Smooth muscle cell (in vitro differentiated cells): ENCODE data around the gene DNAJC24. TPM values are rescaled to one million over a fixed set of nuclear protein-coding genes. Genes with fewer than 3 reads are reported as not detected.

Experiments
- DNase-seq: peaks from one replicate; lab custom pipeline; 2025; ENCODE audit not compliant: unreplicated experiment; lab: John Stamatoyannopoulos, UW
- H2AFZ ChIP-seq: fragments of 200-600 bp; sonication (generic); 2 replicates; pipeline ENCODE4 v1.6.0; 2016; ENCODE audit warnings: antibody characterized with exemption, low read depth, mild to moderate bottlenecking
- H3F3A ChIP-seq: fragments of 200-600 bp; sonication (generic); 2 replicates; pipeline ENCODE4 v1.6.0; 2017; ENCODE audit warnings: antibody characterized with exemption, low read depth
- H3K27ac ChIP-seq: fragments of 200-600 bp; sonication (generic); 2 replicates; pipeline ENCODE4 v1.5.1; 2016; ENCODE audit warnings: low read depth, mild to moderate bottlenecking
- H3K27me3 ChIP-seq: fragments of 200-600 bp; sonication (generic); 2 replicates; pipeline ENCODE4 v1.6.1; 2016; ENCODE audit warnings: low read depth, mild to moderate bottlenecking
- H3K36me3 ChIP-seq: fragments of 200-600 bp; sonication (generic); 2 replicates; pipeline ENCODE4 v1.5.1; 2016; ENCODE audit warnings: low read depth
- H3K4me1 ChIP-seq: fragments of 200-600 bp; sonication (generic); 2 replicates; pipeline ENCODE4 v1.5.1; 2016; ENCODE audit warnings: low read depth
- H3K4me2 ChIP-seq: fragments of 200-600 bp; sonication (generic); 2 replicates; pipeline ENCODE4 v1.6.0; 2016; ENCODE audit warnings: mild to moderate bottlenecking
- H3K4me3 ChIP-seq: fragments of 200-600 bp; sonication (generic); 2 replicates; pipeline ENCODE4 v1.5.1; 2016; ENCODE audit warnings: mild to moderate bottlenecking
- H3K79me2 ChIP-seq: fragments of 200-600 bp; sonication (generic); 2 replicates; pipeline ENCODE4 v1.6.0; 2016; ENCODE audit warnings: low read depth, mild to moderate bottlenecking
- H3K9ac ChIP-seq: fragments of 200-600 bp; sonication (generic); 2 replicates; pipeline ENCODE4 v1.6.0; 2016; ENCODE audit warnings: low read depth
- H3K9me3 ChIP-seq: fragments of 200-600 bp; sonication (generic); replicated peaks from 2 replicates; pipeline ENCODE4 v1.5.1; 2016; ENCODE audit warnings: low read depth
- H4K20me1 ChIP-seq: fragments of 200-600 bp; sonication (generic); 2 replicates; pipeline ENCODE4 v1.6.0; 2016; ENCODE audit warnings: low read depth
- WGBS: methylation state at CpG from one replicate; pipeline ENCODE4 v1.1.7; 2016; ENCODE audit warnings: low lambda C conversion rate; 5-methylcytosine and 5-hydroxymethylcytosine counted together
- polyA plus RNA-seq: library from polyadenylated mRNA; unstranded; fragments of >200 nt; fragmentation: Nextera tagmentation; extraction: Ambion mirVana; gene quantifications from 2 replicates; pipeline ENCODE4 v1.2.1, GENCODE V29; 2016
- total RNA-seq: library from RNA; depleted of rRNA; stranded (reverse); fragments of >200 nt; gene quantifications from 2 replicates; pipeline ENCODE4 v1.2.3, GENCODE V29; 2014
- TF ChIP-seq, protein P1 (sequence below): fragments of 200-600 bp; sonication (generic); IDR thresholded peaks from 2 replicates; pipeline ENCODE4 v1.5.1; 2017; ENCODE audit warnings: borderline replicate concordance, mild to moderate bottlenecking, antibody characterized with exemption; ENCODE audit not compliant: insufficient read depth, poor library complexity, severe bottlenecking

DNAJC24 gene
- total and polyA plus RNA-seq, 2 experiments from 2014 or later, result 4.4 to 22.2 TPM

GRCh38 chr11:31340903-31341572 lies 28.6 kb upstream of the DNAJC24 start:
- DNase-seq, result no peak
- Histone ChIP-seq H3K27ac (no peak overlapping the region), H3K36me3 (no peaks in the 10 kb centered on the region), H3K79me2 (no peaks in the 10 kb centered on the region), H3K9me3 (no peaks in the 10 kb centered on the region), H3F3A (no peaks in the 10 kb centered on the region), H3K9ac (no peak overlapping the region), H2AFZ (no peak overlapping the region), H3K4me3 (no peak overlapping the region), H3K27me3 (no peaks in the 10 kb centered on the region), H4K20me1 (no peaks in the 10 kb centered on the region), H3K4me2 (no peak overlapping the region), H3K4me1 (no peaks in the 10 kb centered on the region)
- 82% methylated on average over 5 of the region's 5 CpGs for WGBS
- TF ChIP-seq, protein P1, sequence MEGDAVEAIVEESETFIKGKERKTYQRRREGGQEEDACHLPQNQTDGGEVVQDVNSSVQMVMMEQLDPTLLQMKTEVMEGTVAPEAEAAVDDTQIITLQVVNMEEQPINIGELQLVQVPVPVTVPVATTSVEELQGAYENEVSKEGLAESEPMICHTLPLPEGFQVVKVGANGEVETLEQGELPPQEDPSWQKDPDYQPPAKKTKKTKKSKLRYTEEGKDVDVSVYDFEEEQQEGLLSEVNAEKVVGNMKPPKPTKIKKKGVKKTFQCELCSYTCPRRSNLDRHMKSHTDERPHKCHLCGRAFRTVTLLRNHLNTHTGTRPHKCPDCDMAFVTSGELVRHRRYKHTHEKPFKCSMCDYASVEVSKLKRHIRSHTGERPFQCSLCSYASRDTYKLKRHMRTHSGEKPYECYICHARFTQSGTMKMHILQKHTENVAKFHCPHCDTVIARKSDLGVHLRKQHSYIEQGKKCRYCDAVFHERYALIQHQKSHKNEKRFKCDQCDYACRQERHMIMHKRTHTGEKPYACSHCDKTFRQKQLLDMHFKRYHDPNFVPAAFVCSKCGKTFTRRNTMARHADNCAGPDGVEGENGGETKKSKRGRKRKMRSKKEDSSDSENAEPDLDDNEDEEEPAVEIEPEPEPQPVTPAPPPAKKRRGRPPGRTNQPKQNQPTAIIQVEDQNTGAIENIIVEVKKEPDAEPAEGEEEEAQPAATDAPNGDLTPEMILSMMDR, result peak; percentile 51

- Histone ChIP-seq H4K20me1 (no peaks in the 10 kb centered on the region), H3K36me3 (no peaks in the 10 kb centered on the region), H3F3A (no peaks in the 10 kb centered on the region), H3K9ac (no peak overlapping the region), H3K27ac (no peak overlapping the region), H3K4me2 (no peak overlapping the region), H3K79me2 (no peaks in the 10 kb centered on the region), H2AFZ (no peak overlapping the region), H3K9me3 (no peaks in the 10 kb centered on the region), H3K27me3 (no peaks in the 10 kb centered on the region), H3K4me1 (no peaks in the 10 kb centered on the region), H3K4me3 (no peak overlapping the region)
- TF ChIP-seq, protein P1, result no peak
- no peak for DNase-seq
These were observed 18.5 kb upstream of the DNAJC24 start for GRCh38 chr11:31351168-31351567.

GRCh38 chr11:31355131-31355530 lies 14.5 kb upstream of the DNAJC24 start:
- Histone ChIP-seq H3K9me3 (no peaks in the 10 kb centered on the region), H3K4me1 (no peaks in the 10 kb centered on the region), H3K27me3 (no peaks in the 10 kb centered on the region), H3K79me2 (no peaks in the 10 kb centered on the region), H4K20me1 (no peaks in the 10 kb centered on the region), H3K36me3 (no peaks in the 10 kb centered on the region), H3K27ac (no peak overlapping the region), H2AFZ (no peak overlapping the region), H3F3A (no peaks in the 10 kb centered on the region), H3K9ac (no peak overlapping the region), H3K4me2 (no peak overlapping the region), H3K4me3 (no peak overlapping the region)
- TF ChIP-seq, protein P1, result no peak
- DNase-seq, result no peak
- 80% methylated on average over 2 of the region's 2 CpGs for WGBS

DNA sequence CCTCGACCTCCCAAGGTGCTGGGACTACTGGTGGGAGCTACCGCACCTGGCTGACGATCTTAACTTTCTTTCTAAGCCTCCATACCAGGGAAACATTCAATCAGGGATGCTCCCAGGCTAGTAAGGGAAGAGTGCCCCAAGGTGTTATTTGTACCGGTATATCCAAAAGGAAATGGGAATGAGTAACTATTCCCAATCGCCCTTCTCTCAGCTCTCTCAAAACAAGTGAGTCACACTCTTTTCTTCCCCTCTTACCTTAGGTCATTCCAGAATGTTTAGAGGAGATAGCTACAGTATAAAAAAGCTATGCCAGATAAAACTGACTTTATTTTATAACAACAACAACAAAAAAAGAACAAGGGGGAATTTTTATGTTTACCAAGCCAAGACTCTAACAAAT lies 13.8 kb upstream of the DNAJC24 start:
- Histone ChIP-seq H3K4me1 (no peaks in the 10 kb centered on the region), H3K4me3 (no peak overlapping the region), H3K4me2 (no peak overlapping the region), H3K9me3 (no peaks in the 10 kb centered on the region), H2AFZ (no peak overlapping the region), H4K20me1 (no peaks in the 10 kb centered on the region), H3K79me2 (no peaks in the 10 kb centered on the region), H3K27me3 (no peaks in the 10 kb centered on the region), H3F3A (no peaks in the 10 kb centered on the region), H3K36me3 (no peaks in the 10 kb centered on the region), H3K9ac (no peak overlapping the region), H3K27ac (no peak overlapping the region)
- TF ChIP-seq, protein P1, result no peak
- DNase-seq, result no peak
- 86% methylated on average over 5 of the region's 5 CpGs for WGBS
